Stimulated activated CD8-positive, alpha-beta memory T cell treated with anti-CD3 and anti-CD28 coated beads, Interleukin-12 subunit alpha, Interleukin-12 subunit beta, amount 100 ng/mL, for 1 hour (primary cell): Measurements from ENCODE around the gene THSD8.
A peak's percentile ranks its signal among the peaks of the same experiment; 100 is the strongest.
"Not testable (repeated sequence)": the region's sequence is repeated elsewhere in the genome, so short reads cannot be mapped to it uniquely, and the experiment has no call there.

ENCODE experiments used
- DNase-seq: peaks from one replicate; pipeline ENCODE4 v3.0.0-alpha.2; 2020; ENCODE audit warnings: low read depth

Gene THSD8

DNA sequence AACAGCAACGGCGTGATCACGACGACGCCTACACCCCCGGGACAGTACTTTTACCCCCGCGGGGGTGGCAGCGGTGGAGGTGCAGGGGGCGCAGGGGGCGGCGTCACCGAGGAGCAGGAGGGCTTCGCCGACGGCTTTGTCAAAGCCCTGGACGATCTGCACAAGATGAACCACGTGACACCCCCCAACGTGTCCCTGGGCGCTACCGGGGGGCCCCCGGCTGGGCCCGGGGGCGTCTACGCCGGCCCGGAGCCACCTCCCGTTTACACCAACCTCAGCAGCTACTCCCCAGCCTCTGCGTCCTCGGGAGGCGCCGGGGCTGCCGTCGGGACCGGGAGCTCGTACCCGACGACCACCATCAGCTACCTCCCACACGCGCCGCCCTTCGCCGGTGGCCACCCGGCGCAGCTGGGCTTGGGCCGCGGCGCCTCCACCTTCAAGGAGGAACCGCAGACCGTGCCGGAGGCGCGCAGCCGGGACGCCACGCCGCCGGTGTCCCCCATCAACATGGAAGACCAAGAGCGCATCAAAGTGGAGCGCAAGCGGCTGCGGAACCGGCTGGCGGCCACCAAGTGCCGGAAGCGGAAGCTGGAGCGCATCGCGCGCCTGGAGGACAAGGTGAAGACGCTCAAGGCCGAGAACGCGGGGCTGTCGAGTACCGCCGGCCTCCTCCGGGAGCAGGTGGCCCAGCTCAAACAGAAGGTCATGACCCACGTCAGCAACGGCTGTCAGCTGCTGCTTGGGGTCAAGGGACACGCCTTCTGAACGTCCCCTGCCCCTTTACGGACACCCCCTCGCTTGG is 9.6 kb upstream of the THSD8 start:
- peak; percentile 61 for DNase-seq

- DNase-seq: no peak
Measured at GRCh38 chr19:12792853-12793289, 9.0 kb upstream of the THSD8 start.

DNA sequence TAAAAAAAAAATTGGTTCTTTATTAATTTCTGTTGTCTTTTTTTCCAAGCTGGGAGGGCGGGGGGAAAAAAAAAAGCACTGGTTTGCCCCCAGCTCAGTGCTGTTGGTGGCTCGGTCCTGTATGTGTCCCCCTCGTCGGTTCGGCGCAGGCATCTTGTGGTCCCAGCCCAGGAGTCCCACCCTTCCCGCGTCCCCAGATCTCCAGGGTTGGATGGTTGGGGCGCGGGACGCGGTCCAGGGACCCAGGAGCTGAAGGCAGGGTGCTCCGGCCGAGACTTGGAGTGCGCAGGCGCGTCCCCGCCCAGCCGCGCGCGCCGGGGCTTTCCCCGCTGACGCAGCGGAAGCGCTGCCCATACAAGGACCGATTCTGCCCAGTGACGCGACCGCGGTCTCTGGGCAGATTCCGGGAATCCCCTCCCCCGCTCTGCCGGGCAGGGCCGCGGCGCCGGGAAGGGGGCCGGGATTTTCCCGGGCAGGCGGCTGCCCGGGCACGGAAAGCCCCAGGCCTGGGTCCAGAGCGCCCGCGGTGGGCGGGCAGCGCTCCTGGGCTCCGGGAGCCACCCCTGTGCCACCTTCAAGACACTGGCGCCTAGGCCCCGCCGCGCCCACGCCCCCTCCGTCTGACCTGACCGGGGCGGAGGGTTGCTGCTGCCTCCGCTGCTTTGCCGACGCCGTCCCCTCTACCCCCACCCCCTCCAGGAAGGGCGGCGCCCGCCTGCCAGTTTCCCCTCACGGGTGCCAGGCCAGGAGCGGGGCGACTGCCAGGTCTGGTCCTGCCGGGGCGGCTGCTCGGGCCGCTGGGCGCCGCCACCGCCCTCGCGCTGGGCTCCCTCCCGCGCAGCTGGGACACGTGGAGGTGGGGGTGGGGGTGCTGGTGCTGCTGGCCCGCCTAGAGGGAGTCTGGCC is 8.3 kb upstream of the THSD8 start:
- DNase-seq: peak; percentile 90

- DNase-seq: no peak
Measured at GRCh38 chr19:12794196-12794941, 7.5 kb upstream of the THSD8 start.

GRCh38 chr19:12794971-12795381 is 6.9 kb upstream of the THSD8 start:
- DNase-seq: no peak

GRCh38 chr19:12796146-12797071 is 5.5 kb upstream of the THSD8 start:
- DNase-seq: peak; percentile 65

GRCh38 chr19:12797141-12797587 is 4.7 kb upstream of the THSD8 start:
- DNase-seq: no peak

DNA sequence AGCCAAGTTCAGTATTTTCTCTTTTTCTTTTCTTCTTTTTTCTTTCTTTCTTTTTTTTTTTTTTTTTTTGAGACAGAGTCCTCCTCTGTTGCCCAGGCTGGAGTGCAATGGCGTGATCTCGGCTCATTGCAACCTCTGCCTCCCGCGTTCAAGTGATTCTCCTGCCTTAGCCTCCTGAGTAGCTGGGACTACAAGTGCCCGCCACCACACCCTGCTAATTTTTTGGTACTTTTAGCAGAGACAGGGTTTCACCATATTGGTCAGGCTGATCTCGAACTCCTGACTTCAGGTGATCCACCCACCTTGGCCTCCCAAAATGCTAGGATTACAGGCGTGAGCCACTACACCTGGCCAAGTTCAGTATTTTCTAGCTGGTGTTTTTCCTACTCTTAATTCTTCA is 4.3 kb upstream of the THSD8 start:
- not testable (repeated sequence) for DNase-seq

- no peak for DNase-seq
Measured at GRCh38 chr19:12799742-12800465, 2.0 kb upstream of the THSD8 start.

GRCh38 chr19:12800466-12800770 is 1.5 kb upstream of the THSD8 start:
- DNase-seq: no peak

- DNase-seq: no peak
Measured at GRCh38 chr19:12800923-12801465, 875 bp upstream of the THSD8 start.

- no peak for DNase-seq
Measured at GRCh38 chr19:12802267-12803106, 618 bp downstream of the THSD8 start.

DNA sequence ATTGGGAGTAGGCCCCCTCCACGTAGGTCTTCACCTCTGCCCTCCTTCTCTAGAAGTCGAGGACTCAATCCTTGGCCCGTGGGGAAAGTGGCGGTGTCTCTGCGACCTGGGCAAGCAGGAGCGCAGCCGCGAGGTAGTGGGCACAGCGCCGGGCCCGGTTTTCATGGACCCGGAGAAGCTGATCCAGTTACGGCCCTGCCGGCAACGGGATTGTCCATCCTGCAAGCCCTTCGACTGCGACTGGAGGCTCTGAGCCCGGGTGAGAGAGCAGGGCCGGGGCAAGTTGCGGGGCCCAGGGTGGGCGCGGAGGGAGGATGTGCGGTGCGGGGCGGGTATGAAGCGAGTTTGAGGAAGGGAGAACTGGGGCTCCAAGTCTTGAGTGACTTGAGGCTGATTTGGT is 2.2 kb downstream of the THSD8 start:
- DNase-seq: no peak

DNA sequence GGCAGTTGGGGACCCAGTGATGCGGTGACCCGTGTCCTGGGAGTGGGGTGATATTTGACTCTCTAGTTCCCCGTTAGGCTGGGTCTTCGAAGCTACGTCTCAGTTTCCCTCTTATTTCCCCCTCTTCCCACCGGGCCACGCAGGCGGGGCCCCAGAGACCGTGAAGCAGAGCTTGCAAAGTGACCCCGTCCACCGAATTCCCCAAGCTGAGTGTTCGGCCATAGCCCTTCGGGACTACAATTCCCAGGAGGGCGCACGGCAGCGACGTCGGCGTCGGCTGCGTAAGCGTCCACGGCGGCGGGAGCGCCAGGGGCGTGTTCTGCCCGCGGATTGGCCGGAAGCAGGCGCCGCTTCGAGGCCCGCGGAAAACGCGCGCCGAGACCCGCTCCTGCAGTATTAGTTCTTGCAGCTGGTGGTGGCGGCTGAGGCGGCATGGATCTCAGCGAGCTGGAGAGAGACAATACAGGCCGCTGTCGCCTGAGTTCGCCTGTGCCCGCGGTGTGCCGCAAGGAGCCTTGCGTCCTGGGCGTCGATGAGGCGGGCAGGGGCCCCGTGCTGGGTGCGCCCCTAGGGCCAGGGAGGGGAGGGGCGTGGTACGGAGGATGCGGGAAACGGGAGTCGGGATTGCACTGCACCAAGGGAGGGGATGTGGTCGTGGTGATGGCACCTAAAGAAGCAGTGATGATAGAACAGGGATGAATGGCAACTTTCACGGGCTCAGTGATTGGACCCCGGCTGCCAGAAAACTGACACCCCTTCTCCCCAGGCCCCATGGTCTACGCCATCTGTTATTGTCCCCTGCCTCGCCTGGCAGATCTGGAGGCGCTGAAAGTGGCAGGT is 4.6 kb downstream of the THSD8 start, which contains the start of gene RNASEH2A:
TSS of gene RNASEH2A (plus strand) at position 343 of the 840 bp plus-strand sequence. CDS start at position 433, 90 bp downstream.
- DNase-seq: peak; percentile 74

DNA sequence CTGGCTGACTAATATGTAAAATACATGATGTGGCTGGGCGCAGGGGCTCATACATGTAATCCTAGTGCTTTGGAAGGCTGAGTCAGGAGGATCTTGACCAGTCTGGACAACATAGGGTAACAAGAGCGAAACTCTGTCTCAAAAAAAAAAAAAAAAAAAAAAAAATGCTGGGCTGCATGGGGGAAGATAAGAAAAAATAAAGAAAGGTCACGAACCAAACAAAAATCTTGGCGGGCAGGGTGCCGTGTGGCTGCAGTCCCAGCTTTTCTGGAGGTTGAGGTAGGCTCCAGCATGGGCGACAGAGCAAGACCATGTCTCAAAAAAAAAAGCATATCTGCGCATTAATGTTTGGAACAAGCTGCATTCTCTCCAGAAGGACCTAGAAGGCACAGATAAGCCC is 13.2 kb downstream of the THSD8 start:
- DNase-seq: no peak

DNA sequence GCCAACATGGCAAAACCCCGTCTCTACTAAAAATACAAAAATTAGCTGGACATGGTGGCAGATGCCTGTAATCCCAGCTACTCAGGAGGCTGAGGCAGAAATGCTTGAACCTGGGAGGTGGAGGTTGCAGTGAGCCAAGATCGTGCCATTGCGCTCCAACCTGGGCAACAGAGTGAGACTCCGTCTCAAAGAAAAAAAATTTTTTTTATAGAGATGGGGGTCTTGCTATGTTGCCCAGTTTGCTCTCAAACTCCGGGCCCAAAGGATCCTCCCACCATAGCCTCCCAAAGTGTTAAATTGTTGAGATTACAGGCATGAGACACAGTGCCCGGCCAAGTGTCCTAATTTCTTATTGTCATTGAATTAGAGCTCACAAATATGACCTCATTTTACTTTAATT is 15.3 kb downstream of the THSD8 start:
- not testable (repeated sequence) for DNase-seq

DNA sequence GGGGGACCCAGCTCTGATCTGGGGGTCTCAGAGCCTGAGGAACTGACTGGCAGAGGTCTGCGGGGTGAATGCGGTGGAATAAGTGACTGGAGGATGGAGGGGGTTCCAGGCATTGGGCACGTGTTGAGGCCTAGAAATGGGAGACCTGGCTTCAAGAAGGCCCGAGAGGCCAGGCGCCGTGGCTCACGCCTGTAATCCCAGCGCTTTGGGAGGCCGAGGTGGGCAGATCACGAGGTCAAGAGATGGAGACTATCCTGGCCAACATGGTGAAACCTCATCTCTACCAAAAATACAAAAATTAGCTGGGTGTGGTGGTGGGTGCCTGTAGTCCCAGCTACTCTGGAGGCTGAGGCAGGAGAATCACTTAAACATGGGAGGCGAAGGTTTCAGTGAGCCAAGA is 15.9 kb downstream of the THSD8 start:
- not testable (repeated sequence) for DNase-seq

DNA sequence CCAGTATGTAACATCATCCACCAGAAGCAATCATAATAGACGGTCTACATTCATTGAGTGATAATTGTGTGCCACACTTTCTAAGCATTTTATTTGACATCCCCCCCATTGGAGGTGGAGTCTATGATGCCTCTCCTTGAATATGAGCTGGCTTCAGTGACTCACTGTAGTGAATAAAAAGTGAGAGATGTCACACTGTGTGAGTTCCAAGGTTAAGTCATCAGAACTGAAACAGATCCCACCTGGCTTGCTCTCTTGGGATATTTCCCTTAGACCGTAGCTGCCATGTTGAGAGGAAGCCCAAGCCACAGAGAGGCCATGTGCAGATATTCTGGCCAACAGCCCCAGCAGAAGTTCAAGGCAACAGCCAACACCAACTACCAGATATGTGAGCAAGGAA is 19.9 kb downstream of the THSD8 start:
- no peak for DNase-seq
